NK-92 (cell line): ENCODE measurements around the gene PRKN.
"Not testable (repeated sequence)": the region's sequence is repeated elsewhere in the genome, so short reads cannot be mapped to it uniquely, and the experiment has no call there.

Experiments
- DNase-seq: peaks from one replicate; lab custom pipeline; 2025; ENCODE audit not compliant: unreplicated experiment; lab: John Stamatoyannopoulos, UW

Gene PRKN

DNA sequence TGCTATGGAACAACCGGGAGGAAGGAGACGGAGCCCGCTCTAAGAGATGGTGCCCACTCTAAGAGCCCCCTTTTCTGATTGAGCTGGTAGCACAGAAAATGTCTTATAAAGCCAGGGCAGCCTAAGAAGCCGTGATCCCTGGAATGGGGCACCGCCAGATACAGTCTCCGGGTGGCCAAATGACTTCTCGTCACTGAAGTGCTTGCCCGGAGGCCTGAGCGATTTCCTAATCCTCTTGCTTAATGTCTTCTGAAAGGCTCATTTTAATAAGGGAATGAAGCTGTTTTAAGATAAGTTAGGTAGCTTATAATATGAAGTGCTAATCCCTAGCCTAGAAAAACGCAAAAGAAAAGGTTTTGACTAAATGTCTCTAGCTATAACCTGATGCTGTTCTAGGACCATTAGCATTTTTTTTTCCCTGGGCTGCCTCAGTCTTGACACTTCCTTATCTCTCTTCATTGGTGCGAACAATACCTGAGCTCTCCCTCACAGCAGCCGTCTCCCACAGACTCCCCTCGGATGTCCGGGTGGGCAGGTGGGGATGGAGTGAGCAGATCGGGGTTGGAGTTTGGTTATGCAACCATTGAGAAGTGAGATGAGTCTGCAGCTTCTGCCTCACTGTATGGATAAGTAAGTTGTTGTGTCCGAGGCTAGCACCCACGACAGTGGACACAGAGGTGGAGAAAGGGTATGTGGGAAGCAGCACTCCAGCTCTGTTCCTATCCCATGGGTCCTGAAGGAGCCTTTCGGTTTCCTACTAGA, 894.3 kb downstream of the PRKN start:
- no peak for DNase-seq

DNA sequence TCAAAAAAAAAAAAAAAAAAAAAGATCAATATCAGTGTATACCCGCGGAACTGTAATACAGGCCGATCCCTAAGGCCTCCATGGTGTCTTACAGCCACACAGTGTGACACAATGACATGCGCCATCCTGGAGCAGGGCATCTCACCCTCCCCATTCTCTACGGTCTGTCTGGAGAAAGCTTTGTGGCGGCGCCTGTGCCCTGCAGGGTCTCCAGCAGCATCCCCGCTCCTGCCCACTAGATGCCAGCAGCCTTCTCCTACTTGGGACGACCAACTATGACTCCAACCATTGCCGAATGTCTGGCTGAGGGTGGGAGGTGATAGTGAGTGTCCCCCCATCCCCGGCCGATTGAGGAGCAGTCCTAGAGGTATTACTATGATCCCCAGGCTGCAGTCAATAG, 894.9 kb downstream of the PRKN start:
- DNase-seq: no peak

DNA sequence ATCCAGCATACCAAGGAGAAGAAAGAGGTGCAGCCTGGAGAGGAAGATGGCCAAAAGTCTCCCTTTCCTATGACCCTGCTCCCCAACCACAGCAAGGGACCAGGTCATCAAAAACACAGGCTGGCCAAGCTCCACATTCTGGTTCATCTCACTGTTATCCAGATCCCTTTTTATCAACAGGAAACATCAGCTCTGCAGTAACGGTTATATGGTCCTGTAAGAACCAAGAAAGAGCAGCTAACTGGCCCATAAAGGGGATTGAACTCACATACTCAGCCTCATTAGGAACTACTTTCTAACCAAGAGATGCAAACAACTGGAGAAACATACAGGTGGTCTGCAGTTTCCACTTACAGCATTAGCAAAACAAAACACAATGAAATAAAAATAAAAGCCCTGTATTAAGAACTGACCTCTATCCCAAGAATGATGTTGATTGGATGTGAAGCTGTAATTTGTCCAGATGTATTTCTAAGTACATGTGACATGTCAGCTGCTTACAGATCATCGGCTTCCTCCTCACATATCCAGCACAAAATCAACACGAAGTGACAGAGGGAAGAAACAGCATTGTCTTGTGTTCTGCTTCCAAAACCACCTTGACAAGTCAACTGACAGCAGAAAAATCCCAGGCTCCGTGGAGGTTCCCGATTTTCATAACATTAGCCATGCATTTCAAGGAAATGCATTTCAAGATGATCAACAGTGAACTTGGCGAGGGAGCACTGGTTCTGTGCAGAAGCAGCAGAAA, 896.5 kb downstream of the PRKN start:
- no peak for DNase-seq

DNA sequence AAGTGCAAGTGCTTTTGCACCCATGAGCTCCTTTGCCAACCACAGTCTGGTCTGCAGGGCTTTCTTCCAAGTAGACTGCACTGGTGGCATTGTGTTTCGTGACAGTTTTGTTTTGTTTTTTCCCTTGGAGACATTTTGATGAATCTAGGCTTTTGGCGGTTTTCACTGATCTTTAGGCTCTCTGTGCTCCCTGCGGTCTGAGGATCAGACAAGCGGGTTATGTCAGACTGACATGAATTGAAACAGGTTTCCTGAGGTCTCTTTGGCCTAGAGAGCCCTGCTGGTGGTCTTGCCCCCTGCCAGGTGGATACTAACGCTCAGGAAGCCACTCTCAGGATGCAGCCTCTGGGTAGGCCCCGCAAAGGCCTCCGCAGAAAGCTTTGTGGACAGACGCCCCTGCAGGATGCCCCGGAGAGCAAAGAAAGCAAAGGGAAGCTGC, 898.3 kb downstream of the PRKN start:
- no peak for DNase-seq

DNA sequence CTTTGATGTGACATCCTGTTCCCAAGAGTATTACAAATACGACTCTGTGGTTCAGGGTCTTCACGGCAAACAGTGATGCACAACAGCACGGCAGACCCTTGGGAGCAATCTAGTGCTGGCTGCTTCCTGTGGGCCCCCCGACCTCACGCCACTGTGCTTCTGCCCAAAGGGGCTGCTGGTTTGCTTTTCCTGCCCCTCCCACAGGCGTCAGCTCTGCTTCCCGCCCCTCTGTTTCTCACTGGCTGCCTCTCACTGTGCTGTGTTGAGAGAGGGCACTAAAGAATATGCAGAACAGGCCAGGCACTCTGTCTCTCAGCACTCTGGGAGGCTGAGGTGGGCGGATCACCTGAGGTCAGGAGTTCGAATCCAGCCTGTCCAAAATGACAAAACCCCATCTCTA, 899.2 kb downstream of the PRKN start:
- DNase-seq: no peak

DNA sequence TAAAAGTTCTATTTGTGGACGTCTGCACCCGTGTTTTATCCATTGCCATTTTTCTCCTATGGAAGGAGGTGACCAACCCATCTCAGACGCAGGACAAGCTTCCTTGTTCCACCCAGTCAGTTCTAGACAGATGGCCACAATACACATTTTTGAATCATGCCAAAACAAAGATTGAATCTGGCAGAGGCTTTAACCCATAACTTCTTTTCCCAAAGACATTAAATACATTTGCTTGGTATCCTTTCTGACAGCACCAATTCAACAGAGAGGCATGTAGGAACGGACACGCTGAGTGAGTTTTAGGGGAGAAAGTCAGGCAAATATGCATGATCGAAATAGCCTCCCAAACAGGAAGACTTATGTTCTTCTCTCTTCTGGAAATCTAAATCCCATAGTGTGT, 901.1 kb downstream of the PRKN start:
- no peak for DNase-seq

DNA sequence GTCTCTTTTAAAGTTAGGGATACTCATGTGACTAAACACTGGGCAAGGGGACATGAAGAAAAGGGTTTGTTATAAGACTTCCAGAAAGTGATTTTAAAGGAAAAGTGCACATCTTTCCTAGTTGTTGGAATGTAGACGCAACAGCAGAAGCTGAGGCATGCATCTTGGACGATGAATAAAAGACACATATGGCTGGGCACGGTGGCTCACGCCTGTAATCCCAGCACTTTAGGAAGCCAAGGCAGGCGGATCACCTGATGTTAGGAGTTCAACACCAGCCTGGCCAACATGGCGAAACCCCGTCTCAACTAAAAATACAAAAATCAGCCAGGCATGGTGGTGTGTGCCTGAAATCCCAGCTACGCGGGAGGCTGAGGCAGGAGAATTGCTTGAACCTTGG, 905.4 kb downstream of the PRKN start:
- not testable (repeated sequence) for DNase-seq

DNA sequence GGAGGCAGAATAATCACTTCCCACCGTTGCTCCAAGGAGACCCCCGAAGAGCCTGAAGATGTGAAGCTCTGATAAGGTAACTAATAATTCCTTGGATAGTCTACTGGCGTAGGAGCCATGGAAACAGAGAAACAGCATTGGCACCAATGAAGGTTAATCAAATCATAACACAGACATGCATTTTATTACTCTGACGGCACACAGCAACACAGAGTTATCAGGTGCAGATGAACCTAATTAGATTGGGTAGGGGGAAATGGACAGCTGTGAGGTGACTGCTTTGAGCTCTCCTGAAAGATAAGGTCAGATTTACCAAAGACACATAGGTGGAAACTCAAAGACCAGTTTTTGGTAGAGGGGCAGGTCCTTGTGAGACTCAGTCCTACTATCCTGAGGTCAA, 909.7 kb downstream of the PRKN start:
- no peak for DNase-seq

DNA sequence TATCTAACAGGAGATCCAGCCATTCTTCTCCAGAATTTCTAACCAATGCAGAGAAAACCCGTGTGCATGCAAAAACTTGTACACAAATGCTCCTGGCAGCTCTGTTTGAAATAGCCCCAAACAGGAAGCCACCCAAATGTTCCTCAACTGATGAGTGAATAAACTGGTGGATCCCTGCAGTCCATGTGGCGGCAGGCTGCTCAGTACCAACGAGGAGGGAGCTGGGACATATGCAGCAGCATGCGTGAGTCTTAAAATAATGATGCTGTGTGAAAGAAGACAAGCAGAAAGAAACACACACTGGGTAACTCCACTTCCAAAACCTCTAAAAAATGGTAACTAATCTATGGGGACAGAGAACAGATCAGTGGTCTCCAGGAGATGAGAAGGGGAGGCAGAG, 911.6 kb downstream of the PRKN start:
- no peak for DNase-seq

DNA sequence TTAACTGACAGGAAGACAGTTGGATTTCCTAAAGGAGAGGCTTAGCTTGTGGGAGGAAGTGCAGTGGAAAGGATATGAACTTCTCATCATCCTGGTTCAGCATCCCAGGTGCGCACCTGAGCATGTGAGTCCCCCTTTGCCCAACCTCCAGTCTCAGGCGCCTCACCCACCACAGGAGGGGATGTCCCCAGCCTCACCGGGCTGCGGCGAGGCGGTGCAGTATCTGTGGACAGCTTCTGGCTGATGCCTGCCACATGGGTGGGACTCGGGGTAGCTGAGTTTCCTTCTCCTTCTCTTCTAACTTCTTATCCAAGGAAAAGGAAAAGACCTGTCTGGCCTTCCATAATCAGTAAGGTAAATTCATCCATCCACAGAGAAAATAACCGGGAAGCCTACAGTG, 914.4 kb downstream of the PRKN start:
- DNase-seq: no peak

DNA sequence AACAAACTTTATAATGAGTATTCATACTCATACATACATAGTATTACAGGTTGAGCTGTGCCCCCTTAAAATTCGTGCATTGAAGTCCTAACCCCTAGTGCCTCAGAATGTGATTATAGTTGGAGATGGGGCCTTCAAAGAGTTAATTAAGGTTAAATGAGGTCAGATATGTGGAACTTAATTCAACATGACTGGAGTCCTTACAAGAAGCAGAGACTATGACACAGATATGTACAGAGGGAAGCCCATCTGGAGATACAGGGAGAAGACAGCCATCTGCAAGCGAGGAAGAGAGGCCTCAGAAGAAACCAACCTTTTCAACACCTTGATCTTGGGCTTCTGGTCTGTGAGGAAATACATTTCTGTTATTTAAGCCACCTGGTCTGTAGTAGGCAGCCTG, 917.6 kb downstream of the PRKN start:
- DNase-seq: no peak

DNA sequence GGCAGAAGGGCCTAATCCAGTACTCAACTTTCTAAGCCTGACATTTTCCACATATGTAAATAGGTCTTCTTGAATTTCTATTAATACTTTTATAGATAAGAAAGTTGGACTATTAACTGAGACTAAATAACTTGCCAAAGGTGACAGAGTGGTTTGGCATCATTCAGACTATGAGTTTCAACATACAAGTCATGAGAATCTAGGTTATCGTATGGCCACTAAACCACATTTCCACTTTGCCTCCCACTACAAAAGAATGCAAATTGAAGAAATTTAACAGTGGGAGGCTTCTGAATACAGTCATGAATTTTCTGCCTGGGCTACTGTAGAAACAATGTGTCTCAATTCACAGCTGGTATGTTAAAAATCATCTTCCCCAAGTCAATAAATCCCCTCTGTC, 922.7 kb downstream of the PRKN start:
- no peak for DNase-seq

DNA sequence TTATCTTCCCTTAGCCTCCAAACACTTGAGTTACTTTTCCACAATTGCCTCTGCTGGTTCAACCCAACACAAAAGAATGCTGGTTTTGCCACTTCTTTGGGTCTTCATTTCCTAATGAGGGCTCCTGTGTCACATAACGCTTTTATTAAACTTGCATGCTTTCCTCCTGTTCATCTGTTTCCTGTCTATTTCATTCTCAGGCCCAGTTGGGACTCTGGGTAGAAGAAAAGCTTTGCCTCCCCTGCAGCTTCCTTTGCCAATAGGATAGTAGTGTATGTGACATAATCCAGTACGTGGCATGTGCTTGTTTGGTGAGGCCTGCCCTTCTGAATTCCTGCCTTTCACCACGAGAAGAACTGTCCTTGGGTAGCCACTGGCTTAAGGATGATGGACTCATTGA, 924.4 kb downstream of the PRKN start:
- DNase-seq: no peak

DNA sequence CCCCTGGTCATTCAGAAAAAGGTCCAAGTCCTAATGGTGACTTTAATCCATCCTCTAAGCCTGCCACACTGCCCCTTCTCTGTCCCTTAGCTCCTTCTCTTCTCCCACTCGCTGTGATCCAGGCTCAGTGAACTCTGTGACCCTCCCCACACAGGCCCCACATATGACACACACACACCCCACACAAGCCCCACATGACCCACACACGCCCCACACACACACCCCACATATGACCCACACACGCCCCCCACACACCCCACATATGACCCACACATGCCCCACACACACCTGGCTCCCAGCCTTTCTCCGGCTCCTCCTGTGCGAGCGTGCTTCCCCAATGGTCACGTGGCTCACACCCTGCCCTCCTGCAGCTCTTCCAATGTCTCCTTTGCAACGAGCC, 925.3 kb downstream of the PRKN start:
- DNase-seq: no peak

DNA sequence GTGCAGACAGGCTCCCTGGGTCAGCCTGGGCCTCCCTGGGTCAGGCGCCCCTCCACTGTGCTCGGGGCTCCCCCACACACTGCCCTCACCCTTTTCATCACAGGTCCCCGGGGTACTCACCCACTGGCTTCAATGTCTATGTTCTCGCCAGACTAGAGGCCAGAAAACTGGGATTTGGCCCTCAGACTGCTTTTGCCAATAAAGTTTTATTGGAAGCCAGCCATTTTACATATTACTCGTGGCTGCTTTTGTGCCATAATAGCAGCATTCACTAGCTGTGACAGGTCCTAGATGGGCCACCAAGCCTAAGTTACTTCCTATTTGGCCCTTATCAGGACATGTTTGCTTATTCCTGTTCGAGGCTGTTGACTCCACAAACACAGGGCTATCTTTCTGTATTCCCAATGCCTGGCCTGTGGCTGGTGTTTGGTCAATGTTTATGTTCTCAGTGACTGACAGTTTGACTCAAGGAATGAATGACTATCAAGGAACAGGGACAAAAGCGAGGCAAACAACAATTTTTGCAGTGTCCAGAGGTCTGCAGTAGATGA, 928.6 kb downstream of the PRKN start:
- DNase-seq: no peak

DNA sequence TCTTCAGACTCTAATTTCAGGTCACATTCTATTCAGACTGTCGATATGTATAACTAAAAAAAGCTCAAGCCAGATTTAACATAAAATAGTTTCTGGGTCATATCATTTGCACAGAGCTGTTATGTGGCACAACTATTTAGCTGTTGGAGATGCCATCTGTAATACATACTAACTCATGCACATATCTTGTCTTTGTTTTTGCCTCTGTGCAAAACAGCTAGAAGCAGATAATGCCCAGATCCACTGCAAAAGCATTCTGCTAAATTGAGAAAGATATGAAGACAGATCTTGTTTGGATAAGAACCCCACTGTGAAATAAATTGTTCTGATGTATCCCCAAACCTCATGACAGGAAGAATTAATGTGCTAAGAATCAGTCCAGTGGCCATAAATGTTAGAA, 930.9 kb downstream of the PRKN start:
- no peak for DNase-seq

DNA sequence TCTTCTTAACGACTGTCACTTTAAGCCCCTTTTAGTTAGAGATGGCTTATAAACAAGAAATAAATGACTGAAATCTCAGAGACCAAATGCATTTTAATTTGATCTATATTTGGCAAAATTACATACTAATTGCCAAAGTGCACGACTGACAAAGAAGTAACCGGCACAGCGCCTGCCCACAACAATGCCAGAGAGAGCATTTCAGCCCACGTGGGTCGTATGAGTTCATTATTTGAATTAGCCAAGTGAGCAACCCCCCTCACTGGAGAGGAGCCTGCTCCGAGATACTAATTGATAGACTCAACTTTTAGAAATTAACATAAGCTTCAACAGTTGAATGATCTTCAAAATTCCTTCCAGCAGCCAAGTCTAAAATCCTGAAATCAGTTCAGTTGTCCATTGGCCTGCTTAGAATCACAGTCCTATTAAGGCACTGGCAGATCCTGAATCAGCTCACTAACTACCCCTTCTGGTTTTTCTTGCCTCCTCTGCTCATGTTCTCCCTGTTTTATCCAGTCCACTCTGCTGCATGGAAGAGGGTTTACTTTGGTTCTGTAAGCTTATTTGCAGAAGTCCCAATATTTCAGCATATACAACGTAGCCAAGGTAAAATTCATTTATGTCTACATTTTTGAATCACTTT, 934.6 kb downstream of the PRKN start:
- DNase-seq: no peak

DNA sequence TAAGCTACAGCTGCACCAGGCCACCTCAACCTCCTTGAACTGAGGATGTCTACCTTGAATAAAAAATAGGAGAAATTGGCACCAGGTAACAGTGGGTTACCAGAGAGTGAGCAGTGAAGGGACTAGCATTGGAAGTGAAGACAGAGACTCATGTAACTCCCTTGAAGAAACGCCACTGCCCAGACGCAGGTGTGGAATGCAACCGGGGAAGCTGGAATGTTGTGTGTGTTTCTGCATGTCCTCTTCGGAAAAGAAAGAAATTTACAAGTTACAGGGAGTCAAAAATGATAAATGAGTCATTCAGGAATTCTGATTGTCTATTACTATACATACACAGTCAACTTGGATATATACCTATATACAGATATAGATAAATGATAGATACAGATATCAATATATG, 939.0 kb downstream of the PRKN start:
- no peak for DNase-seq

DNA sequence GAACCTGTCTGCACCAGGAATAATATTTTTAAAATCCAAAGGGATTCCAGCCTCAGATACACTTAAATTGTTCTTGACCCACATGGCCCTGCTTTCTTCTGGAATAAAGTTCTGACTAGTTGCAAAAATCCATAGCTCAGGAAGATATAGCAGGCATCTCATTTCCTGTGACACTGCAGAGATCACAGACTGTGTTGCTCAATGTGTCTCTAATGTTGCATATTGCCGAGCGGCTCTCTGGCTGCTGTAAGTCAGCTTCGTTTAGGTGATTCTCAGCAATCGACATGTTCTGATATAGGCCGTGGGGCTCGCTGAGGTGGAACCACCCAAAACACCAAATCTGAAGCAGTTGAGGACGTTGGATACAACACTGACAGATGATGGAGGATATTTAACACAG, 955.4 kb downstream of the PRKN start:
- no peak for DNase-seq

DNA sequence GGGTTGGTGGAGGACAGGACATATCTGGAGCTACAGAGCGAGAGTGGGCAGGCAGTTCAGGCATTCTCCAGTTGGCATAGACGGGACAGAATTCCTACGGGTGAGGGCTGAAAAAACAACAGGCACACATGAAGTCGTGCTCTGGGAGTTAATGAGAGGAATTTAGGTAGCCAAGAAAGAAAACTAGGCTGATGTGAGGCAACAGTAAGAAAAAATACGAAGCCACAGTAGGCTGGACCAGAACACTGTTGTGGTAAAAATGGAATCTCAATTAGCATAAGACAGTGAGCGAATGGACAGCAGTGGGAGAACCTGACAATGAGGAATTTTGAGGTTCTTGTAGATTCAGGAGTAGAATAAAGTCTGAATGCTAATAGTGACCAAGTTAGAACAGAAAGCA, 965.6 kb downstream of the PRKN start:
- DNase-seq: no peak

DNA sequence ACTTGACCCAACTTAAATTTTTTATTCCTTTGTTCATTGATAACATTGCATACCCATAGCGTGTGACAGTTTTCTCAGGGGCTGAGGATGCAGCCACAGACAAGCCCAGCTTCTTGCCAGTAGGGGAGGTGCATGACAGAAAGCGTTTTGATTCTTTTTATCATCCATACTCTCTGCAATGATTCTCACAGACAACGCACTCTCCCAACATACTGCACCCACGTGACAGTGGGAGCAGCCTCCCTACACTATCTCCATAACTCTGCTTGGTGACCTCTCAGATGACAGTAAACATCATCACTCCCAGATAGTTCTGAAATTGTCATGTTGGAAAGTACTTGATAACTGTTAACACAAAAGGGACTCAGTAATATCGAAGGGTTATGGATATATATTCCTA, 972.5 kb downstream of the PRKN start:
- no peak for DNase-seq

DNA sequence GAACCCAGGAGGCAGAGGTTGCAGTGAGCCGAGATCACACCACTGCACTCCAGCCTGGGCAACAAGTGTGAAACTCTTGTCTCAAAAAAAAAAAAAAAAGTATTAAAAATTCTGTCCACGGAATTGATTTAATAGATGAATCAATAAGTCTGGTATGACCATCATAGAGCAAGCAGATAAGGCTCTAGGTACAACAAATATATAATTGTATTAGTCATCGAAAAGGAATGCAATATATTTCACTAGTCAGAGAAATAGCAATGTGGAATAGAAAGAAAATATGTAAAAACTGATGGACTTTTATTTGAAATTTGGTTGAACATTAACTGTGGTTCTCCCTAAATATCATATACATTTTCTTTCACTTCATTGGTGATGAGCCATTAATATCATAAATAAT, 976.9 kb downstream of the PRKN start:
- no peak for DNase-seq
